ENCODE data around the gene ZG16. TPM values are rescaled to one million over a fixed set of nuclear protein-coding genes. Genes with fewer than 3 reads are reported as not detected.
"Not testable (repeated sequence)": the region's sequence is repeated elsewhere in the genome, so short reads cannot be mapped to it uniquely, and the experiment has no call there.

Gene ZG16
- total RNA-seq, 3 donors from 2014 or later = 196 to 671 (median 551) TPM

GRCh38 chr16:29775742-29776408 lies 2.2 kb upstream of the ZG16 start:
- Histone ChIP-seq H3K4me1 (ENCODE audit: low read depth) (no peaks in the 10 kb centered on the region), H3K4me3 (no peak overlapping the region), H3K36me3 (ENCODE audit: low read depth) (no peaks in the 10 kb centered on the region), H3K9me3 (no peaks in the 10 kb centered on the region)
- ATAC-seq = peak; percentile 66
- DNase-seq = no peak
- no peak for TF ChIP-seq CTCF (IDR thresholded peaks at IDR 0.05)
- intact Hi-C loops (cut with DNase I, micrococcal nuclease) = no loop called here

- DNase-seq = peak in 1 of 3 donors; percentile 17
- no peak for TF ChIP-seq CTCF (IDR thresholded peaks at IDR 0.05)
- Histone ChIP-seq H3K9me3 (no peaks in the 10 kb centered on the region), H3K36me3 (ENCODE audit: low read depth) (no peaks in the 10 kb centered on the region), H3K4me1 (ENCODE audit: low read depth) (no peaks in the 10 kb centered on the region), H3K4me3 (no peak overlapping the region)
- intact Hi-C loops (cut with DNase I, micrococcal nuclease) = no loop called here
- no peak for ATAC-seq
Measured at GRCh38 chr16:29779474-29779873, 1.4 kb downstream of the ZG16 start.

GRCh38 chr16:29783094-29783953 lies 5.3 kb downstream of the ZG16 start:
- intact Hi-C loops (cut with DNase I, micrococcal nuclease); ATAC-seq; H3K4me1 ChIP-seq (ENCODE audit: low read depth); H3K9me3 ChIP-seq; H3K4me3 ChIP-seq; DNase-seq; H3K36me3 ChIP-seq (ENCODE audit: low read depth): not testable (repeated sequence)

GRCh38 chr16:29784157-29784556 lies 6.1 kb downstream of the ZG16 start:
- H3K4me1 ChIP-seq (ENCODE audit: low read depth) = no peaks in the 10 kb centered on the region
- intact Hi-C loops (cut with DNase I, micrococcal nuclease) = no loop called here
- no peaks in the 10 kb centered on the region for H3K9me3 ChIP-seq
- H3K4me3 ChIP-seq = no peak overlapping the region
- no peaks in the 10 kb centered on the region for H3K36me3 ChIP-seq (ENCODE audit: low read depth)
- ATAC-seq (no peak), DNase-seq (no peak)
- no peak for TF ChIP-seq CTCF (IDR thresholded peaks at IDR 0.05)

- no peaks in the 10 kb centered on the region for H3K36me3 ChIP-seq (ENCODE audit: low read depth)
- no peaks in the 10 kb centered on the region for H3K9me3 ChIP-seq
- intact Hi-C loops (cut with DNase I, micrococcal nuclease) = no loop called here
- peak; percentile 57 to 81 (median 71) for DNase-seq
- no peak overlapping the region for H3K4me3 ChIP-seq
- H3K4me1 ChIP-seq (ENCODE audit: low read depth) = peaks cover 4% of the 10 kb centered on the region
- peak; percentile 42 for TF ChIP-seq CTCF (IDR thresholded peaks at IDR 0.05)
- peak; percentile 70 for ATAC-seq
Measured at GRCh38 chr16:29784901-29785500, 6.9 kb downstream of the ZG16 start.

GRCh38 chr16:29787155-29787554 lies 9.1 kb downstream of the ZG16 start:
- H3K36me3 ChIP-seq (ENCODE audit: low read depth); intact Hi-C loops (cut with DNase I, micrococcal nuclease); H3K9me3 ChIP-seq; ATAC-seq; DNase-seq; H3K4me3 ChIP-seq: not testable (repeated sequence)
- peaks cover 17% of the 10 kb centered on the region for H3K4me1 ChIP-seq (ENCODE audit: low read depth)
